HG03460 (cell line): ENCODE measurements around the gene ARHGDIA.

Experiments used
- ATAC-seq: cut with Tn5 transposase; IDR thresholded peaks from one replicate; pipeline ENCODE4 v1.9.1; 2021; ENCODE audit not compliant: unreplicated experiment

The ARHGDIA gene

DNA sequence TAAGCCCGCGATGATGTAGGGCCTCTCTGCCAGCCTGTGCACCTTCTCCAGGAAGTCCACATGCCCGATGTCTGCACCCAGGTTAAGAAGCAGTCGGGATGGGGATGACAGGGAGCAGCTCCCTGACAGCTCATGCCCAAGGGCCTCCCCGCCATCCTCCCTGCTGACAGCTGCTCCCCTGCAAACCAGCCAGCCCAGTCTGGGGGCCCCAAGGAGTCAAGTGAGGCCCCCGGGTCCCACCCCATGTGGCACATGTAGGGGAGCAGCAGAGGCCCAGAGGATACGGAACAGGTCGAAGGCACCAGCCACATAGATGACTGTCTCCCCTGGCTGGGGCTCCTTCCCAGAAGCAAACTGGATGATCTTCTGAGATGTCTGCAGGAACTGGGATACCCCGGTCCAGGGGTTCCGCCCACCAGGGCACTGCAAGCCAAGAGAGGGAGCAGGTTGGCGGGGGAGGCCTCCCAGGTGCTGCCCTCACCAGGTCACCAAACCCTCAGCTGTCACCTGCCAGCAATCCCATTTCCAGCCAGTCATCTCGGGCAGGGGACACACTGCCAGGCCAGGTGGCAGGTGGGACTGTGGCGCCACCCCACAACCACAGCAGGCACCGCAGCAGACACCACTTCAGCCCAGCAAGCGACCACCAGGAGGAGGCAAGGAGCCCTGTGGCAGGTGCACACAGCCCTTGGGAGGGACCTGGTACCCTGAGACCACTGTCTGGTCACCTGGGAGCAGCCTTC is 35.5 kb upstream of the ARHGDIA start:
- ATAC-seq: no peak

DNA sequence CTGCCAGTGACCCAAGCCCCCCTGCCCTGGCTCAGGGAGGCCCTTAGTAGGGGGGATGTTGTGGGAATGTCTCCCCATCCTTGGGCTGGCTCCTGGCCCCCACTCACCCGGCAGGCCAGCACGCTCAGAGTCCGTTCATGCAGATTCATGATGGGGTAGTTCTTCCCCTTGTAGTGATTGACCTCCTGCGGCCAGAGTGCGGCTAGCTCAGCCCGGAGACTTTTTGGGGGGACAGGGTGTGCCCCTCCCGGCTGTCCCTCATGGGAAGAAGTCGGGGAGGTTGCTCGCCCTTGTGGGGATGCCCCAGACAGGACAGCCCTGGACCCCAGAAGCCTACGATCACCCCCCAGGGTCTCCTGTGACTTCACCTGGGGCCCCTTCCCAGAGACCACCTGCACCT is 34.9 kb upstream of the ARHGDIA start:
- ATAC-seq: no peak

DNA sequence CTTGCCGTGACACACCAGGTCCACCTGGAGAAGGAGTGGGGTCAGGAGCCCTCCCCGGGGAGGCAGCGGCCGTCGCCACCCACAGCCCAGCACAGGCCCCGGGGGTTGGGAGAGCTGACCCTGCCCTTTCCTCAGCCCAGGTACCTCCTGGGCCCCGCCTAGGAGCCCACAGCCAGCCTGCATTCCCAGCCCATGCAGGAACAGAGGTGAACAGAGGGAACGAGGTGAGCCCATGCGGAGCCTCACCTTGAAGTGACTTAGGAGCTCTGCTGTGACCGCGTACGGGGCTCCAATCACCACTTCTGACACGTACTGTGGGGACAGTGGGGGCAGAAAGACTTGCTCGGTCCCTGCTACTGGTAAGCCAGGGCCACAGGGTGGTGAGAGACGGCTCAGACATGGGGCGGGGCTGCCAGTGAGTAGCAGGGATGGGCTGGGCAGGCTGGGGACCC is 34.3 kb upstream of the ARHGDIA start:
- no peak for ATAC-seq

DNA sequence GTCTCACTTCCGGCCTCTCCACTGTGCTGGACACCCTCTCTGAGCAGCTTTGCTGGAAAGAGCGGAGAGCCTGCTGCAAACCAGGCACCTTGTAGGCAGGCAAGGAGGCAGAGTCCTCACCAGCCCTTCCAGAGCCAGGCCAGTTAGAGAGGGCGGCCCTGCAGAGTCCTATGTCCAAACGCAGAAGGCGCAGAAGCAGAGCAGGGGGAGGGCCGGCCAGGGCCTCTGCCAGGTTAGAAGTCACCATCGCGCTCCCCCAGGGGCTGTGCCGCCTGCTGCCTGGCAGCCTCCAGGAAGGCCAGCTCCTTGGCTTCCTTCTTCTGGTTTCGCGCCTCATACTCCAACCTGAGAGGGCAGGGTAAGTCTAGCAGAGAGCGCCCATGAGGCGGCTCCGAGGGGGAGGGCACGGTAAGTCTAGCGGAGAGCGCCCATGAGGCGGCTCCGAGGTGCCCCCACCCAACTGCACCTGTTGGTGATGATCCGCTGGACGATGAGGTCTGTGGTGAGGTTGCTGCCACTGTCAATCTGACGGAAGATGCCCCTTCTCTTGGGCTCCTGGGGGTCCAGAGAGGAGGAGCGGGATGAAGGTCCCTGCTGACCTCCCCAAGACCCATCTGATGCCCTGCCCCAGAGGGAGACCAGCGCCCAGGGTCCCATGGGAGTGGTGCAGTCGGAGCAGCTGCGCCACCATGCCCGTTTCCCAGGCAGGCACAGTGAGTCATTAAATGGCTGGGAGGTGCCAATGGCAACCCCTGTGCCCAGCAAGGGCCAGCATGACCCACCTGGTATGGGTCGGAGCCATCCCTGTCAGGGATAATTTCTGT is 33.7 kb upstream of the ARHGDIA start:
- no peak for ATAC-seq

DNA sequence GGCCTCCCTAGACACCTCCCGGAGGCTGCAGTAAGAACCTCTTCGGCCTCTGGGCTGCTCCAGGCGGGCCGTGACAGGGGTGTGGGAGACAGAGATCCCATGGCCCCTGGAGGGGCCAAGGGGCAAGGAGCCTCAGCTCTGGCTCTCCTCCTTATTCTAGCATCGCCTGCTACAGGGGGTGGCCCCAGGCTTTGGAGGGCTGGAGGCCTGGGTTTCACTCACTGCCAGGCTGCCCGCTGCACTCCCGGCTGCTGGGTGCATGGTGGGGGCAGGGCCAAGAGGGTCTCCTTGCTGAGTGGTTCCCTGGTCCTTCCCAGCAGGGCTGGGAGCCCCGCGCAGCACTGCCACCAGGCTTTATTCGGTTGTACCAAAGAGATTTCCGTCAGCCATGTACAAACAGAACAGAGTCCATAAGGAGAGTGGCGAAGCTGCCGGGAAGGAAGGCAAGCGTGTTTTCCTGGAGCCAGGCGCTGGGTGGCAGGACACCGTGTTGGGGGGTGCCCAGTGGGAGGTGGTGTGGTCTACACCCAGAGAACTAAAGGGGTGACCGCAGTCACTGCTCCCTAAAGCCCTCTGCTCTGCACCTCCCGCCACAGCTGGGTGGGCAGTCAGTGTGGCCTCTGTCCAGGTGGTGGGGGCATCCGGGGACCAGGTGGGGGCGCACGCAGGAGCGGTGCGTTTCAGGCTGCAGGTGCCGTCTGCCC is 32.9 kb upstream of the ARHGDIA start:
- ATAC-seq: no peak

DNA sequence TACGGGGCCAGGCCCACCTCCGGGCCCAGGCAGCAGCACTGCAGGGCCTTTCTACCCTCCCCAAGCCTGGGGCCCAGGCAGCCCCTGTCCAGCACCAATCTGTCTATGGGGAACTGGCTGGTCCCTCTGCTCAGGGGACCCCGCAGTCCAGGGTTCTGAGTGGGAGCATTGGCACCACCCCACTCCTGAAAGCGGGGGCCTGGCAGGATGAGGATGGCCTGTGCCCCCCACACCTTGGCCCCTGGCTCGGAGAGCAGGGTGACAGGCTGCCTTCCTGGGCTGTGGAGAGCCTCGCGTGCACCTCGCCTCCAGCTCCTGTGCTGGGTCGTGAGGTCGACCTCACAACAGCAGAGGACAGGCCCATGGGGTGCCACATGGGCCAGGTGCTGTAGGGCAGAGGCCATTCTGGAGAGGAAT is 32.3 kb upstream of the ARHGDIA start:
- no peak for ATAC-seq

DNA sequence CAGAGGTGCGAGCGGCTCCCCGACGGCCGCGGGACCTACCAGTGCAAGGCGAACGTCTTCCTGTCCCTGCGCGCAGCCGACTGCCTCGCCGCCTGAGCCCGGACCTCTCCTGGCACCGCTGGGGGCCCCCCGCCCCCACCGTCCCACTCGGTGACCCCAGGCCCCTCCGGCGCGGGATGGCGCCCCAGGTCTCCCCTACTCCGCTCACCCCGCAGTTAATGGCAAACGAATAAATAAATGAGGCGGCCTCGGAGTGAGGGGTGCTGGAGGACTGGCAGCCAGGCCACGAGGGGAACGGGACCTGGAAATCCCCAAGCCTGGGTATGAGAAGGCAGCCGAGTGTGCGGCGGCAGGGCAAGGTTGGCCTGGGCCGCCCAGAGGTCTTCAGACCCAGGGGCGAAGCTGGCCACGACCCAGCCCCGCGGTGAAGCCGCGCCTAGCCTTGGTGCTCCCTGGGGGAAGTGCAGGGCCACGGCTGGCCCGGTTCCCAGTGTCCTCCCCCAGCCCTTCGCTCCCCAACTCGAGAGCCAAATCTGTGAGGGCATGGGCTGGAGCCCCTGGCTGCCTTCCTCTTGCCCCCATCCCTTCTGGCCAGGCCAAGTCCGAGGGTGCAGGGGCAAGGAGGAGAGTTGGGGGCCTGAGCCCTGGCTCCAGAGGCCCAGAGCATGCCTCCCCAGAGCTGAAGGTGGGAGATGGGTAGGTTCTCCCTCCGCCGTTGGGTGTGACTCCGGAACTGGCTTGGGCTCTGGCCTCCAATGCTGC is 31.7 kb upstream of the ARHGDIA start:
- no peak for ATAC-seq

DNA sequence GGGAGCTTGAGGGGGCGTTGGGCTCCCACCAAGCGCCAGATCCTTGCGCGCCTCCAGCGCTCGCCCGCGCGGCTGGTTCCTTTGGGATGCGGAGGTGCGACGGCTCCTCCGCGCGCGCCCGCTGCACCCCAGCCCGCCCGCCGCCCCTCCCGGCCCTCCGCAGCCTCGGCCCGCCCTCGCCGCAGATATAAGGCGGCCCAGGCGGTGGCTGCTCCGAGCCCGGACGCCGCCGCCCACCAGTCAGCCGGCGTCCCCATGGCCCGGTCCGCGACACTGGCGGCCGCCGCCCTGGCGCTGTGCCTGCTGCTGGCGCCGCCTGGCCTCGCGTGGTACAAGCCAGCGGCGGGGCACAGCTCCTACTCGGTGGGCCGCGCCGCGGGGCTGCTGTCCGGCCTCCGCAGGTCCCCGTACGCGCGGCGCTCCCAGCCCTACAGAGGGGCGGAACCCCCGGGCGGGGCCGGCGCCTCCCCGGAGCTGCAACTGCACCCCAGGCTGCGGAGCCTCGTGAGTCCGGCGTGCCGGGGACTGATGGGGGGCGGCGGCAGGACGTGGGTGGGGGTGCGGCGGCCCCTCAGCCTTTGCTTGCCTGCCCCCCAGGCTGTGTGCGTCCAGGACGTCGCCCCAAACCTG is 31.0 kb upstream of the ARHGDIA start, which contains the start of gene NPB:
TSS of gene NPB (plus strand) at position 216 of the 630 bp plus-strand sequence. CDS start at position 256, 40 bp downstream.
- ATAC-seq: no peak

DNA sequence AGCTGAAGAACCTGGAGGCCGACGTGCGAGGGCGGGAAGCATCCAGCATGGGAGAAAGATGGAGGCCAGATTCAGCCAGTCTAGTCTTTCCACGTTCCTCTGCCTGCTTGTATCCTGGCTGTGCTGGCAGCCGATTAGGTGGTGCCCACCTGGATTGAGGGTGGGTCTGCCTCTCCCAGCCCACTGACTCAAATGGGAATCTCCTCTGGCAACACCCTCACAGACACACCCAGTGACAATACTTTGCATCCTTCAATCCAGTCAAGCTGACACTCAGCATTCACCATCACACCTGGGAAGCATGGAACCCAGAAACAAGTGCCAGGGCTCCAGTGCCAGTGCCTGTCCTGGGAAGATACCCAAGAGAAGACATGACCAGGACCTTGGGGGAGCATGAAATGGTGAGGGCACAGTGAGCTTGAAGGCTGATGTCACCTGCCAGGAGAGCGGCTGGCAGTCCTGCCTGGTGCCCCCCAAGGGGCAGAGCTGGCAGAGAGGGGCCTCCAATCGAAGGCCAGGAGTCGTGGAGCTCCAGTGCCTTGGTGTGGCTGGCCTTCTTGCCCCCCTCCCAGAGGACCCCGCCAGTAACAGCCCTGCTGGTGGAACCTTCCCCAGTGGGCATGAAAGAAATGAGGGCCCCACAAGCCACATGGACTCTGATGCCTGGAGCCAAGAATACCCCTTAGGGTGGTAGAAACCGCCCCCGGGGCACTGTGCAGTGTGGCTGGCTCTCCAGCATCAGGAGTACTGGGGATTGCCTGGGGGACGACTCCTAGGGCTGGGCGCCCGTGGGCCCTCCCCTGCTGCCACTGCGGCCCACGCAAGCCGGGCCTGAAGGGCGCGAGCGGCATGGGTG is 30.3 kb upstream of the ARHGDIA start:
- no peak for ATAC-seq

DNA sequence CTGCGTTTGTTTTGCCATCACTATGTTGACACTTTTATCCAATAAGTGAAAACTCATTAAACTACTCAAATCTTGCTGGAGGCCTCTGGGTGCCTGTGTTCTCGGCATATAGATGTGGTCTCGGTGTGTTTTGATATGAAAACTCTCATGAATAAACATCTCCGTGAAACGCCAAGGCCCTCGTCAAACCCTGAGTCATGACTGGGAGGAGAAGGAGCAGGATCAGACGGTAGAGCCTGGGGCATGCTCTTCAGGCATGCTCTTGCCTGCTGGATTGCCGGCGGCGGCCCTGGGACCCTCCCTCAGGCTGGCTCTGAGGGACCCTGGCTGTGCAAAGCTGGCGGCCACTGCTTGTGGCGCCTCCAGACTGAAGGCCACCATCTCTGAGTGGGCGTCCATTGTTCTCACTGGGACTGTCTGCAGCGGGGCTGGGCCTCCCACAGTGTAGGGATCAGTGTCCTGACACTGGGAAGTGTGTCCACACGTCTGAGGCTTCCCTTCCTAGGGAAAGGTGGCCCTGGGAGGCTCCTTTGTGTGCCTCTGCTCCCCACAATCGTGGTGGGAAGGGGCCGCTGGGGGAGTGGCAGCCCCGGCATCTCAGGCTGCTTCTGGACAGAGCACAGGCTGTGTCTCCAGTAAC is 29.2 kb upstream of the ARHGDIA start:
- no peak for ATAC-seq

DNA sequence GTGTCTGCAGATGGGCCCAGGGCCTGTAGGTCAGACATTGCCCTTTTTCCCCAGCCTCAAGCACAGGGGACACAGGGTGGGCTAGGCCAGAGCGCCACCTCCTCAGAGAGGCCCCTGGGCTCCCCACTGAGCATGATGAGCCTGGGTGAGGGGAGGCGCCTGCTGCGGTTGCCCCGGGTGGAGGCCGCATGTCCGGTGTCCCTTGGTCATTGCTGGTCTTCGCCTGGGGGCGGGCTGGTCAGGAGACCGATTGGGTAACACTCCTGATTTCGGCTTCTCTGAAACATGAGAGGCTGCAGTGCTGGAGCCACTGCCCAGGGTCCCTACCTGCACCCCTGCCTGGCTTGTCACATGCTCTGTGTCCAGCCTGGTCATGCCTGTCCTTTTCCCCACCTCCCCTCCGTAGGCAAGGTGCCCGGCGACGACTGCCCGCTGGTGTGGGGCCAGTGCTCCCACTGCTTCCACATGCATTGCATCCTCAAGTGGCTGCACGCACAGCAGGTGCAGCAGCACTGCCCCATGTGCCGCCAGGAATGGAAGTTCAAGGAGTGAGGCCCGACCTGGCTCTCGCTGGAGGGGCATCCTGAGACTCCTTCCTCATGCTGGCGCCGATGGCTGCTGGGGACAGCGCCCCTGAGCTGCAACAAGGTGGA is 28.5 kb upstream of the ARHGDIA start:
- ATAC-seq: no peak

DNA sequence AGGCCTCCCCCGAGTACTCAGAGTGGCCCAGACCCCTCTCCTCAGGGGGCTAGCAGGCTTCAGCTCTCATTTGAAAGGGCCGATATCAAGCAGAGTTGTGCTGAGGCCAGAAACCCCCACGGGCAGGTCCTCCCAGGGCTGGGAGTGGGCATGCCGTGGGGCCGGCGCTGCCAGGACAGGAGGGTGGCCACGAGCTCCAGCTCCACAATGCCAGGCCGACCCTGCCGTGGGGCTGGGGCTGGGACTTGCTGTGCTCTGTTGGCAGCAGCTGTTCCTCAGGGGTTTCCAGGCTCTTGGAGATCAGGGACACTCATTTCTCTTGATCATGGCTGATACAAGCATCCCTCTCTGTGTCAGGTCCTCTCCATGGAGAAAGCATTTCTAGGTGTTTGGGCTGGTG is 27.7 kb upstream of the ARHGDIA start:
- ATAC-seq: no peak

DNA sequence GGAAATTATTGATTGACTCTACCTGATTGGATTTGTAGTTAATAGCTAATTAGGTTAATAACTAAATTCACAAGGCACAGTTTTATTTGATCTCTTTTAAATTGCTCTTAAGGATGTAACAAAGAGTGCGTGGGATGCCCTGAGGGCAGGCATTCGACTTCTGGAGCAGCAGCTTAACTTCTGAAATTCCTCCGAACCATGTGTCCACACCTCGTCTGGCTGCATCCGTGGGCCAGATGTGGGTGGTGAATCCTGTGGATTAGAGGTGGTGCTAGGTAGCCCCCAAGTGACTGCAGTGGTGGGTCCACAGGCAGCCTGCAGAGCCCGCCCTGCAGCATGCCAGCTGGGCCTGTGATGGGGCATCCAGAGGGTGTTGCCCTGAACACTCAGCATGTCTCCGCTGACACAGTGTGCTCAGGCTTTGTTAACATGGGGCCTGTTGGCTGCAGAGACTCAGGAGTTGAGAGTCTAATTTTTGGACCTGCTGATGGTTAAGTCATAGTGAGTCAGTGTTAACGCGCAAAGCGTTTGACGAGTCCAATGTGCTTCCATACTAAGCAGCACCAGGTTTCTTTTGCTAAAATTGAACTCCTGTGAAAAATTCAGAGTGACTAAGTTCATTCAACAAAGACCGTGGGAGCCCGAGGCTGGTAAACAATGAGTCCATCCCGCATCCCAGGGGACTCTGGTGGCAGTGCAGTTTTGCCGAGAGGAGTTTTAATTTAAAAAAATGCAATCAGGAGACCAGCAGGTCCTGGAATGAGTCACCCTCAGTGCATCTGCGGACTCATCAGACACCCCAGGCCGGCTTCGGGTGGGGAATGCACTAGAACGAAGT is 27.1 kb upstream of the ARHGDIA start:
- ATAC-seq: no peak

DNA sequence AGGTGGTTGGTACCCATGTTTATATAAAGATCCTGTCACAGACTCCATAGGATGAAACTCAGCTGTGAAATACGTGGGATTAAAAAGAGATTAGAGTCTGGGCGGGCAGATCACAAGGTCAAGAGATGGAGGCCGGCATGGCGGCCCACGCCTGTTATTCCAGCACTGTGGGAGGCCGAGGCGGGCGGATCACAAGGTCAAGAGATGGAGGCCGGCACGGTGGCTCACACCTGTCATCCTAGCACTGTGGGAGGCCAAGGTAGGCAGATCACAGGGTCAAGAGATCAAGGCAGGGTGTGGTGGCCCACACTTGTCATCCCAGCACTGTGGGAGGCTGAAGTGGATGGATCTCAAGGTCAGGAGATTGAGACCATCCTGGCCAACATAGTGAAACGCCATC is 24.3 kb upstream of the ARHGDIA start:
- ATAC-seq: no peak

DNA sequence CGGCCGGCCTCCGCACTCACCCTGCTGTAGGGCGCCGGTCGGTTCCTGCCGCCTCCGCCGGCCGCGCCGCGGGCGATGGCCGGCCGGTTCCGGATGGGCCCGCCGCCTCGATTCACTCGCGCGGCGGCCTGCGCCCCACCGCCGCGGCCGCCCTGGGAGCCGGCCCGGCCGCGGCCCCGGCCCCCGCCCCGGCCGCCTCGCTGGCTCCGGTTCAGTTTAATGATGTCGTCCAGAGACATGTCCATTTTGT is 20.1 kb upstream of the ARHGDIA start:
- ATAC-seq: no peak

DNA sequence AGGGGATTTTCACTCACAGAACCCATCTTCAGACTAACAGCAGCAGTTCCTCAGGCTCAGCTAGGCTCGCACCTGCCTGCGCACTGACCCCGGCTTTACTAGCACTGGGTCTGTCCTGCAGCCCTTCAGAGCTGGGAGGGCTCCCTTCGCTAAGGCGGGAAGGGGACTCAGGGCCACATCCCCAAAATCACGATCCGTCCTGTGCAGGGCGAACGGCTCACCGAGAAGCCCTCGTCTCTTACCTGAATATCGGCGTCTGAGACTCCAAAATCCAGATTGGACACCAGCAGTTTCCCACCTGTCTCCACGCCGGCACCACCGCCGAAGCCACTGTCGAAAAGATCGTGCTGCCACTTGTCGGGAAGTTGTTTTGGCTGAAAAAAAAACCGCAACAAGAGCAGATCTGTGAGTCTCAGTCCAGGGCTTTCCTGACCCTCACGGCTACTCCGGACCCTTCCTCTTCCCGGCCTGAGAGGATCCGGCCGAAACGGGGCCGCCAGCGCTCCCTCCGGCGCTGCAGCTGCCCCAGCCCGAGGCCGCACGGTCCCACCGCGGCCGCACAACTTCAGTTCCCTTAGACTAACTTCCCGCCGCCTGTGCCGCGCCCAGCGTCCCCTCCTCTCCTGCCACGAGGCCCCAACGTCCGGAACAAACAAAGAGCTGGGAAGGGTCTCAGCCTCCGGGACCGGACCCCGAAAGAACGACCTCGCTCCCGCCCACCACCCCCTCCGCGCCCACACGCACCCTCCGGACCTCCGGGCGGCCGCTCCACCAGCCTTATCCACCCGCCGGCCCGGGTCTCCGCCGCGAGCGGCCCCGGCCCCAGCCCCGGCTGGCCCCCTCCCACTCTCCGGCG is 19.5 kb upstream of the ARHGDIA start:
- ATAC-seq: peak; percentile 6

DNA sequence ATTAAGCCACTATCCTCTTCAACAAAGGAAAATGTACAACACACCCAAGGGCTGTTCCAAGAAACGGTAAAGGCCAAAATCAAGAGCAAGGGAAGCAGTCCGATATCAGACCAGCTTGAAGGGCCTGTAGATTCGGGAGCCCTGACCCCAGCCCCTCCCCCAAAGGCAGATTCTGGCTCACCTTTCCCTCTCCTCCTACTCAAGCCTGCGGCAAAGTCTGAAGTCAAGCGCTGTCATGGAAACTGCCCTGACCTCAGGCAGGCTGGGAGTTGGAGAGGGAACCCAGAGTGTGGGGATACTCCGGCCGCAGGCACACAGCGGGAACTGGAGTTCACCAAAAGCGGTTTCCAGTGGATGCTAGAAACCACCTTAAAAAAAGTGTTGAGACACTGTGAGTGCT is 18.5 kb upstream of the ARHGDIA start:
- no peak for ATAC-seq
